ENCODE data around the gene PCDH12.

DNA sequence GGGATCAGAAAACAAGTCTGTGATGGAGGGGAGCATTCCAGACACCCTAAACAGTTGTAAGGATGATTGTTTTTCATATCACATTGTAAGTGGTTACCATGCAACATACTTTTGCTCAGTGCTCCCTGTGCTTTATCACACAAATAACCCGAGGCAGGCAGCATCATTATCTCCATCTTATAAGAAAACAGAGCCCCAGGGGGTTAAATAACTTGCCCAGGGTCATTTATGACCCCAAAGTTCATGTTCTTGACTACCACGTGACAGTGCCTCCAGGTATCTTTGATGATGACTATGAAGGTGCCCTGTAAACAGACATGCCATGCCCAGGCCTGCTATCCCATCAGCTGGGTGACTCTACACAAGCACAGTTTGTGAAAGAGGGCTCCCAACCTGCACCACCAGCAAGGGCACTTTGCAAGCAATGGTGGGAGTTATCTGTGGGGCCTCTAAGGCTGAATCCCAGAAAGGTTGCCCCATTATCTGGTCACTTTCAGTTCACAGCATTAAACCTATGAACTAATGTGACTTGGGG lies 45.3 kb upstream of the PCDH12 start:
- no peak for TF ChIP-seq EZH2 (IDR thresholded peaks at IDR 0.05; ENCODE audit: low read length)
- TF ChIP-seq, protein P1, sequence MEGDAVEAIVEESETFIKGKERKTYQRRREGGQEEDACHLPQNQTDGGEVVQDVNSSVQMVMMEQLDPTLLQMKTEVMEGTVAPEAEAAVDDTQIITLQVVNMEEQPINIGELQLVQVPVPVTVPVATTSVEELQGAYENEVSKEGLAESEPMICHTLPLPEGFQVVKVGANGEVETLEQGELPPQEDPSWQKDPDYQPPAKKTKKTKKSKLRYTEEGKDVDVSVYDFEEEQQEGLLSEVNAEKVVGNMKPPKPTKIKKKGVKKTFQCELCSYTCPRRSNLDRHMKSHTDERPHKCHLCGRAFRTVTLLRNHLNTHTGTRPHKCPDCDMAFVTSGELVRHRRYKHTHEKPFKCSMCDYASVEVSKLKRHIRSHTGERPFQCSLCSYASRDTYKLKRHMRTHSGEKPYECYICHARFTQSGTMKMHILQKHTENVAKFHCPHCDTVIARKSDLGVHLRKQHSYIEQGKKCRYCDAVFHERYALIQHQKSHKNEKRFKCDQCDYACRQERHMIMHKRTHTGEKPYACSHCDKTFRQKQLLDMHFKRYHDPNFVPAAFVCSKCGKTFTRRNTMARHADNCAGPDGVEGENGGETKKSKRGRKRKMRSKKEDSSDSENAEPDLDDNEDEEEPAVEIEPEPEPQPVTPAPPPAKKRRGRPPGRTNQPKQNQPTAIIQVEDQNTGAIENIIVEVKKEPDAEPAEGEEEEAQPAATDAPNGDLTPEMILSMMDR (optimal IDR thresholded peaks at IDR 0.05 in 1 of 3, IDR thresholded peaks at IDR 0.05 in 1 of 3, conservative IDR thresholded peaks at IDR 0.05 in 1 of 3; ENCODE audit: extremely low read depth in 1 of 3, insufficient read depth in 2 of 3, low read length in 3 of 3): no peak

All from keratinocyte (primary cell).